Measurements from ENCODE around the gene ZNF598. TPM values are rescaled to one million over a fixed set of nuclear protein-coding genes. Genes with fewer than 3 reads are reported as not detected.

ZNF598 gene
- total and polyA plus RNA-seq, 2 of the 13 experiments (the other 11 are each of a cell fraction or from before 2014, with no cell fraction given) = 13.5 to 14.2 TPM

- TF ChIP-seq, protein P1, sequence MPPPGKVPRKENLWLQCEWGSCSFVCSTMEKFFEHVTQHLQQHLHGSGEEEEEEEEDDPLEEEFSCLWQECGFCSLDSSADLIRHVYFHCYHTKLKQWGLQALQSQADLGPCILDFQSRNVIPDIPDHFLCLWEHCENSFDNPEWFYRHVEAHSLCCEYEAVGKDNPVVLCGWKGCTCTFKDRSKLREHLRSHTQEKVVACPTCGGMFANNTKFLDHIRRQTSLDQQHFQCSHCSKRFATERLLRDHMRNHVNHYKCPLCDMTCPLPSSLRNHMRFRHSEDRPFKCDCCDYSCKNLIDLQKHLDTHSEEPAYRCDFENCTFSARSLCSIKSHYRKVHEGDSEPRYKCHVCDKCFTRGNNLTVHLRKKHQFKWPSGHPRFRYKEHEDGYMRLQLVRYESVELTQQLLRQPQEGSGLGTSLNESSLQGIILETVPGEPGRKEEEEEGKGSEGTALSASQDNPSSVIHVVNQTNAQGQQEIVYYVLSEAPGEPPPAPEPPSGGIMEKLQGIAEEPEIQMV (CRISPR knock-in tag; IDR thresholded peaks at IDR 0.05; ENCODE audit: low read depth) = no peak
- no peak for TF ChIP-seq ZNF691 (CRISPR knock-in tag; IDR thresholded peaks at IDR 0.05; ENCODE audit: borderline replicate concordance, low read depth)
- no peak for TF ChIP-seq ZFP90 (CRISPR knock-in tag; IDR thresholded peaks at IDR 0.05; ENCODE audit: borderline replicate concordance)
- no peak for TF ChIP-seq ZSCAN30 (CRISPR knock-in tag; IDR thresholded peaks at IDR 0.05)
- no peak for TF ChIP-seq ZNF343 (CRISPR knock-in tag; IDR thresholded peaks at IDR 0.05)
- TF ChIP-seq GTF2F1 (IDR thresholded peaks at IDR 0.05; ENCODE audit: low read length) = no peak
- TF ChIP-seq PPARG (CRISPR knock-in tag; conservative IDR thresholded peaks at IDR 0.05) = no peak
- no peak for TF ChIP-seq ZNF746 (CRISPR knock-in tag; IDR thresholded peaks at IDR 0.05)
- TF ChIP-seq ZBTB14 (CRISPR knock-in tag; IDR thresholded peaks at IDR 0.05) = 0 out of 2 replicates have a peak, but pooled peaks have one; percentile 12
- TF ChIP-seq ZNF12 (CRISPR knock-in tag; IDR thresholded peaks at IDR 0.05) = no peak
- no peak for TF ChIP-seq ZNF841 (CRISPR knock-in tag; IDR thresholded peaks at IDR 0.05; ENCODE audit: borderline replicate concordance)
- TF ChIP-seq SP4 (CRISPR knock-in tag; IDR thresholded peaks at IDR 0.05) = peak; percentile 4; the same call in 1 of the 2 replicates
- TF ChIP-seq KDM1A (CRISPR knock-in tag; IDR thresholded peaks at IDR 0.05) = no peak
- TF ChIP-seq ZBTB39 (CRISPR knock-in tag; IDR thresholded peaks at IDR 0.05) = no peak
- TF ChIP-seq, protein P2, sequence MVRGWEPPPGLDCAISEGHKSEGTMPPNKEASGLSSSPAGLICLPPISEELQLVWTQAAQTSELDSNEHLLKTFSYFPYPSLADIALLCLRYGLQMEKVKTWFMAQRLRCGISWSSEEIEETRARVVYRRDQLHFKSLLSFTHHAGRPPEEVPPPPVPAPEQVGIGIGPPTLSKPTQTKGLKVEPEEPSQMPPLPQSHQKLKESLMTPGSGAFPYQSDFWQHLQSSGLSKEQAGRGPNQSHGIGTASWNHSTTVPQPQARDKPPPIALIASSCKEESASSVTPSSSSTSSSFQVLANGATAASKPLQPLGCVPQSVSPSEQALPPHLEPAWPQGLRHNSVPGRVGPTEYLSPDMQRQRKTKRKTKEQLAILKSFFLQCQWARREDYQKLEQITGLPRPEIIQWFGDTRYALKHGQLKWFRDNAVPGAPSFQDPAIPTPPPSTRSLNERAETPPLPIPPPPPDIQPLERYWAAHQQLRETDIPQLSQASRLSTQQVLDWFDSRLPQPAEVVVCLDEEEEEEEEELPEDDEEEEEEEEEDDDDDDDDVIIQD (CRISPR knock-in tag; IDR thresholded peaks at IDR 0.05; ENCODE audit: low read depth) = no peak
- TF ChIP-seq ZNF143 (CRISPR knock-in tag; IDR thresholded peaks at IDR 0.05) = no peak
- no peak for TF ChIP-seq SMAD1 (CRISPR knock-in tag; IDR thresholded peaks at IDR 0.05; ENCODE audit: borderline replicate concordance, low read depth)
- no peak for TF ChIP-seq KDM6A (CRISPR knock-in tag; IDR thresholded peaks at IDR 0.05; ENCODE audit: low read depth)
- TF ChIP-seq, protein P3, sequence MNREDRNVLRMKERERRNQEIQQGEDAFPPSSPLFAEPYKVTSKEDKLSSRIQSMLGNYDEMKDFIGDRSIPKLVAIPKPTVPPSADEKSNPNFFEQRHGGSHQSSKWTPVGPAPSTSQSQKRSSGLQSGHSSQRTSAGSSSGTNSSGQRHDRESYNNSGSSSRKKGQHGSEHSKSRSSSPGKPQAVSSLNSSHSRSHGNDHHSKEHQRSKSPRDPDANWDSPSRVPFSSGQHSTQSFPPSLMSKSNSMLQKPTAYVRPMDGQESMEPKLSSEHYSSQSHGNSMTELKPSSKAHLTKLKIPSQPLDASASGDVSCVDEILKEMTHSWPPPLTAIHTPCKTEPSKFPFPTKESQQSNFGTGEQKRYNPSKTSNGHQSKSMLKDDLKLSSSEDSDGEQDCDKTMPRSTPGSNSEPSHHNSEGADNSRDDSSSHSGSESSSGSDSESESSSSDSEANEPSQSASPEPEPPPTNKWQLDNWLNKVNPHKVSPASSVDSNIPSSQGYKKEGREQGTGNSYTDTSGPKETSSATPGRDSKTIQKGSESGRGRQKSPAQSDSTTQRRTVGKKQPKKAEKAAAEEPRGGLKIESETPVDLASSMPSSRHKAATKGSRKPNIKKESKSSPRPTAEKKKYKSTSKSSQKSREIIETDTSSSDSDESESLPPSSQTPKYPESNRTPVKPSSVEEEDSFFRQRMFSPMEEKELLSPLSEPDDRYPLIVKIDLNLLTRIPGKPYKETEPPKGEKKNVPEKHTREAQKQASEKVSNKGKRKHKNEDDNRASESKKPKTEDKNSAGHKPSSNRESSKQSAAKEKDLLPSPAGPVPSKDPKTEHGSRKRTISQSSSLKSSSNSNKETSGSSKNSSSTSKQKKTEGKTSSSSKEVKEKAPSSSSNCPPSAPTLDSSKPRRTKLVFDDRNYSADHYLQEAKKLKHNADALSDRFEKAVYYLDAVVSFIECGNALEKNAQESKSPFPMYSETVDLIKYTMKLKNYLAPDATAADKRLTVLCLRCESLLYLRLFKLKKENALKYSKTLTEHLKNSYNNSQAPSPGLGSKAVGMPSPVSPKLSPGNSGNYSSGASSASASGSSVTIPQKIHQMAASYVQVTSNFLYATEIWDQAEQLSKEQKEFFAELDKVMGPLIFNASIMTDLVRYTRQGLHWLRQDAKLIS (CRISPR knock-in tag; IDR thresholded peaks at IDR 0.05) = no peak
Measured at GRCh38 chr16:1990351-1991134, 19.1 kb downstream of the ZNF598 start (continued).

Measured in HepG2 (cell line).